ENCODE data around the gene CEACAM19. TPM values are rescaled to one million over a fixed set of nuclear protein-coding genes. Genes with fewer than 3 reads are reported as not detected.

Gene CEACAM19
- total RNA-seq, 6 experiments from 2014 or later = 1.8 to 2.5 (median 2.1) TPM

DNA sequence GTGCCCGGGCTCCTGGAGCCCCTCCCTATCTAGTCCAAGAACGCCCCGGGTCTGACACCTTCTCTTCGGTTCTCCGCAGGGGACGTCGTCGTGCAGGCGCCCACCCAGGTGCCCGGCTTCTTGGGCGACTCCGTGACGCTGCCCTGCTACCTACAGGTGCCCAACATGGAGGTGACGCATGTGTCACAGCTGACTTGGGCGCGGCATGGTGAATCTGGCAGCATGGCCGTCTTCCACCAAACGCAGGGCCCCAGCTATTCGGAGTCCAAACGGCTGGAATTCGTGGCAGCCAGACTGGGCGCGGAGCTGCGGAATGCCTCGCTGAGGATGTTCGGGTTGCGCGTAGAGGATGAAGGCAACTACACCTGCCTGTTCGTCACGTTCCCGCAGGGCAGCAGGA, 24.1 kb upstream of the CEACAM19 start:
- peaks cover 25% of the 10 kb centered on the region; the same call in 1 of the 2 replicates for H3K36me3 Mint-ChIP-seq (ENCODE audit: low read depth)

GRCh38 chr19:44648631-44649251, 22.5 kb upstream of the CEACAM19 start:
- Mint-ChIP-seq H3K36me3 (ENCODE audit: low read depth) (peaks cover 32% of the 10 kb centered on the region; the same call in 1 of the 2 replicates), H3K27ac (peak overlapping the region; percentile 32), H3K4me1 (ENCODE audit: low read depth) (peaks cover 16% of the 10 kb centered on the region), H3K27me3 (ENCODE audit: insufficient read depth) (no peaks in the 10 kb centered on the region; the same call in 1 of the 2 replicates), H3K9me3 (no peaks in the 10 kb centered on the region), H3K4me3 (no peak overlapping the region)
- TF ChIP-seq CTCF (IDR thresholded peaks at IDR 0.05) = no peak
- peak; percentile 19 for DNase-seq

More for the DNA sequence above, 24.1 kb upstream of the CEACAM19 start:
- DNase-seq = no peak
- Mint-ChIP-seq H3K9me3 (no peaks in the 10 kb centered on the region), H3K27ac (no peak overlapping the region), H3K4me1 (ENCODE audit: low read depth) (peaks cover 16% of the 10 kb centered on the region), H3K27me3 (ENCODE audit: insufficient read depth) (no peaks in the 10 kb centered on the region; the same call in none of the 2 replicates), H3K4me3 (no peak overlapping the region)
- no peak for TF ChIP-seq CTCF (IDR thresholded peaks at IDR 0.05)

DNA sequence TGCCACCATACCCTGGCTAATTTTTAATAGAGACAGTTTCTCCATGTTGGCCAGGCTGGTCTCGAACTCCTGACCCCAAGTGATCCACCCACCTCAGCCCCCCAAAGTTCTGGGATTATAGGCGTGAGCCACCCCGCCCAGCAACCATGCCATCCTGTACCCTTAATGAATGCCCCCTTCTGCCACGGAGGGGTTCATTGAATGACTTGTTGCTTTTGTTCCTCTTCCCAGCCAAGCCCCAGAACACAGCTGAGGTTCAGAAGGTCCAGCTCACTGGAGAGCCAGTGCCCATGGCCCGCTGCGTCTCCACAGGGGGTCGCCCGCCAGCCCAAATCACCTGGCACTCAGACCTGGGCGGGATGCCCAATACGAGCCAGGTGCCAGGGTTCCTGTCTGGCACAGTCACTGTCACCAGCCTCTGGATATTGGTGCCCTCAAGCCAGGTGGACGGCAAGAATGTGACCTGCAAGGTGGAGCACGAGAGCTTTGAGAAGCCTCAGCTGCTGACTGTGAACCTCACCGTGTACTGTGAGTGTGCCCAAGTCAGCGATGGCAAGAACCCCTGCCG, 21.6 kb upstream of the CEACAM19 start:
- TF ChIP-seq CTCF (IDR thresholded peaks at IDR 0.05) = no peak
- Mint-ChIP-seq H3K9me3 (no peaks in the 10 kb centered on the region), H3K36me3 (ENCODE audit: low read depth) (peaks cover 36% of the 10 kb centered on the region; the same call in 1 of the 2 replicates), H3K27ac (no peak overlapping the region), H3K4me1 (ENCODE audit: low read depth) (peaks cover 16% of the 10 kb centered on the region), H3K27me3 (ENCODE audit: insufficient read depth) (no peaks in the 10 kb centered on the region; the same call in 1 of the 2 replicates), H3K4me3 (no peak overlapping the region)
- DNase-seq = no peak

- DNase-seq = no peak
- Mint-ChIP-seq H3K4me3 (no peak overlapping the region), H3K36me3 (ENCODE audit: low read depth) (peaks cover 54% of the 10 kb centered on the region), H3K27me3 (ENCODE audit: insufficient read depth) (no peaks in the 10 kb centered on the region), H3K4me1 (ENCODE audit: low read depth) (peaks cover 6% of the 10 kb centered on the region), H3K27ac (no peak overlapping the region), H3K9me3 (no peaks in the 10 kb centered on the region)
- no peak for TF ChIP-seq CTCF (IDR thresholded peaks at IDR 0.05)
Observed at GRCh38 chr19:44653343-44653742, 17.9 kb upstream of the CEACAM19 start.

DNA sequence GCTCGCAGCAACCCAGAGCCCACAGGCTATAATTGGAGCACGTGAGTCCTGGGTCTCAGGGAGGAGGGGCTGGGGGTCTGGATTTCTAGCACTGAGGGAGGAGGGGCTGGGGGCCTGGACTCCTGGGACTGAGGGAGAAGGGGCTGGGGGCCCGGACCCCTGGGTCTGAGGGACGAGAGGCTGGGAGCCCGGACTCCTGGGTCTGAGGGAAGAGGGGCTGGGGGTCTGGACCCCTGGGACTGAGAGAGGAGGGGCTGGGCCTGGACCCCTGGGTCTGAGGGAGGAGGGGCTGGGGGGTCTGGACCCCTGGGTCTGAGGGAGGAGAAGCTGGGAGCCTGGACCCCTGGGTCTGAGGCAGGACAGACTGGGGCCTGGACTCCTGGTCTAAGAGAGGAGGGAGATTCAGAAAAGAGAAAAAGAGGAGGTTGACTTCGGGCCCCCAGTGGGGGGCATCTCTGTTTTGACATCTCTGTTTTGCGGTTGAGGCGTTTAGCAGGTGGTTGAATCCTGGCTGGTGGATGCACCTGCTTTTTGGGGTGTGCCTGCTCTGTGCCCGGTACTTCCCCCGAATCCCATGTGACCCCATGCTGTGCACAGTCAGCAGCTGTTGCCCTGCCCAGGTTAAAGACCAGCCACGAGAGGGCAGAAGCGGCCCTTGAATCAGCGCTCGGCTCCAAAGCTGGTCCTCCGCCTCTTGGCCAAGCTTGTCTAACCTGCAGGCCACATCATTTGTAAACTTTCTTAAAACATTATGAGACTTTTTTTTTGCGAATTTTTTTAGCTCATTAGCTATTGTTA, 17.1 kb upstream of the CEACAM19 start:
- H3K27ac Mint-ChIP-seq = no peak overlapping the region
- peaks cover 59% of the 10 kb centered on the region for H3K36me3 Mint-ChIP-seq (ENCODE audit: low read depth)
- no peaks in the 10 kb centered on the region for H3K9me3 Mint-ChIP-seq
- H3K27me3 Mint-ChIP-seq (ENCODE audit: insufficient read depth) = no peaks in the 10 kb centered on the region
- TF ChIP-seq CTCF (IDR thresholded peaks at IDR 0.05) = no peak
- DNase-seq = no peak
- no peaks in the 10 kb centered on the region for H3K4me1 Mint-ChIP-seq (ENCODE audit: low read depth)
- no peak overlapping the region for H3K4me3 Mint-ChIP-seq
